ENCODE data around the gene STATH.
"Not testable (repeated sequence)": the region's sequence is repeated elsewhere in the genome, so short reads cannot be mapped to it uniquely, and the experiment has no call there.

The STATH gene, protein sequence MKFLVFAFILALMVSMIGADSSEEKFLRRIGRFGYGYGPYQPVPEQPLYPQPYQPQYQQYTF

DNA sequence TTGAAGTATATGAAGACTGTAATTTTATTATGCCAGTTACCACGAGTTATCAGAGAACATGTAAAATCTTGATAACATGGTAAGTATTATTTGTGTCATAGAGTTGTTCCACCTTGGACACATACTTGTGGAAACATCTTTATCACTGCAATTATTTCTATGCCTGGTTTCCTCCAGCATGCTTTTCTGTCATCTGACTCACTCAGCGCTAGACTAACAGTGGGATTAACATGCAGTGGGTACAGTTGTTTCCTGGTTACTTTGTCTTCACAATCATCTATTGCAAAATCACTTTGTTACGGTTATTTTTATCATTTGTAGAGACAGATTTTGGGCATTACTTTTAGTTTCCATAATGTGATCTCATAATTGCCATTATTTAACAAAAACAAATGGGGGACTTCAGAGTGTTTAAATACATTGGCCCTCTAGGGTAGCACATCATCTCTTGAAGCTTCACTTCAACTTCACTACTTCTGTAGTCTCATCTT, at the start of gene STATH:
STATH (plus strand) TSS at position 441 of the 491 bp plus-strand sequence. CDS start 2,472 bp downstream, outside the sequence.
- DNase-seq, result no peak

GRCh38 chr4:69951602-69952001, 44.2 kb upstream of the STATH start:
- no peak for DNase-seq

DNA sequence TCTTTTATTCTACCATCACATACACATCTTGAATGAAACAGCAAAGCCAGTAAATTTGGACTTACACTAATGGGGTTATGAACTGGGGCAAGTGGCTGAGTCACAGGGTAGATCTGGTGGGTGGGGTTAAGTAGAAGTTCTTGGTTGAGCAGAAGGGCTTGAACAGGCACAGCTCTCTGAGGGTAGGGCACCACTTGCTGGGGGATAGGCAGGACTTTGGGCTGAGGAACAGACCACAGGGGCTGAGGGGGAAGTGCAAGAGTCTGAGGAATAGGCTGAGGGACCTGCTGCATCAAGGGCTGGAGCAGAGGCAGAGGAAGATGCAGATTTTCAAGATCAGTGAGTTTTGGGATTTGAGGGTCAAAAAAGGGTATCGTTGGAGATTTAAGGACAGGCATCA, 38.6 kb upstream of the STATH start:
- no peak for DNase-seq

DNA sequence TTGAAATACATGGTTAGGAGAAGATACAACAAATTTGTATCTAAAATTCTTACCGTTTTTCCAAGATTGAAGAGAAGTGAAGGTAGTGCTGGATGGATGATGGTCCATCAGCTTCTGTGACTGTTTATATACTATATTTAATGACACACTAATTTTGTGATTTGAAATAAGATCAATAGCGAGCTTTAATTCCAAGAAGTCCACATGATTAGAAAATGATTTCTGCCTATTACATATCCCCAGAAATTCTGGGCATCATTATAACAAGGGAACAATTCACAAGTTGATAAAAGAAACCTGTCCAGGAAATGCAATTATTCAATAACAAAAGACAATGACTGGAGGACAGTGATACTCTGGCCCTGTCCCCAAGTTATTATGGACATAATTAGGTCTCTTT, 30.1 kb upstream of the STATH start, which contains the start of gene CSN2:
CSN2 (minus strand) TSS at position 101 of the 400 bp plus-strand sequence. CDS start 4,733 bp downstream, outside the sequence.
- no peak for DNase-seq

DNA sequence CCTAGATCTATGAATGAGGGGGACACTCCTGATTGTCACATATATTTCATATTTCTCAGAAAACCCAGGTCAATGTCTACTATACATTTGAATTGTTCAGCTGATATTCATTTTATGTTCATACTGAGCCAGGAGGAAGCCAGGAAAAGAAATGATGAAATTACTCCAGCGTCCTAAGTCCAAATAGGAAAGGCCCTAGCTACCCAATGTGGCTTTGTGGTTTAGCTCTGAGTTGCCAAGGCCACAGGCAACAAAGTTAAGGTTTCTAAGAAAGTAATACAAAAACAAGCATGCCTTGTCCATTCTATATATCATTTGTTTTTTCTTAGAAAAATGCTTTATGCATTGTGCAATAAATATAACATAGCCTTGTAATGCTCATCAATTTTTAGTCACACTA, 25.7 kb upstream of the STATH start:
- DNase-seq, result no peak

DNA sequence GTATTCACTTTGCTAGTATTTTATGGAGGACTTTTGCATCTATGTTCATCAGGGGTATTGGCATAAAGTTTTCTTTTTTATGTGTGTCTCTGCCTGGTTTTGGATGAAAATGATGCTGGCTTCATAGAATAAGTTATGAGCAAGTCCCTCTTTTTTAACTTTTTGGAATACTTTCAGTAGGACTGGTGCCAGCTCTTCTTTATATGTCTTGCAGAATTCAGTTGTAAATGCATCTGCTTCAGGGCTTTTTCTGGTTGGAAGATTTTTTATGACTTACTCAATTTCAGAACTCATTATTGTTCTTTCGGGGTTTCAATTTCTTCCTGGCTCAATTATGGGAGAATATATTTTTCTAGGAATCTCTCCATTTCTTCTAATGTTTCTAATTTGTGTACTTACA, 21.1 kb upstream of the STATH start:
- DNase-seq, result no peak

DNA sequence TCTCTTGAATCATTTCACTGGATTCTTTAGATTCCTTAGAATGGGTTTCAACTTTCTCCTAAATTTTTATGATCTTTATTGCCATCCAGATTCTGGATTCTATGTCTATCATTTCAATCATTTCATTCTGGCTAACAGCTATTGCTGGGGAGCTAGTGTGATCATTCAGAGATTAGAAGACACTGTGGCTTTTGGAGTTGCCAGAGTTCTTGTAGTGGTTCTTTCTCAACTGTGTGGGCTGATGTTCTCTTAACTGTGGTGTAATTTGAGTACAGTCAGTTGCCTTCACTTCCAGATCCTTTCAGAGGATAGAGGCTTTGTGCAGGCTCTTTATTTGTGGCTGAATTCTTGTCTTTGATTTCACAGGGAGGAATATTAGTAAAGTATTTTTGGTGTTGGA, 18.2 kb upstream of the STATH start:
- DNase-seq, result no peak

DNA sequence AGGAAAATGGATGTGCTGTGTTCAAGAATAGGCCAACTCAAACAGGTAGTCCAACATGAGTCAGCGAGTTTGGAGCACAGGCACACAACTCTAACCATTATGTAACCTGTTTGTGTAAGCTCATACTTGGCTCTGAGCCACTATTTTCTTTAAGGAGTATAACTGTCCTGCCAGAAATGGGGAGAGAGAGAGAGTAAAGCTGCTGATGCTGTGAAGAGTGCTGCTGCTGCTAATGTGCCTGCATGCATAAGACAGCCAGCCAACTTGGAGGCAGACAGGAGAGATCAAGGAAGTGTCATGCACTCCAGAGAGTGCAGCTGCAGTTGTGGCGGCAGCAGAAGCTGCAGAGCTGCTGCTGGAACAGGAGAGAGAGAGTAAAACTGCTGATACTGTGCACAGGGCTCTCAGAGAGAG, 11.7 kb upstream of the STATH start:
- DNase-seq, result no peak

DNA sequence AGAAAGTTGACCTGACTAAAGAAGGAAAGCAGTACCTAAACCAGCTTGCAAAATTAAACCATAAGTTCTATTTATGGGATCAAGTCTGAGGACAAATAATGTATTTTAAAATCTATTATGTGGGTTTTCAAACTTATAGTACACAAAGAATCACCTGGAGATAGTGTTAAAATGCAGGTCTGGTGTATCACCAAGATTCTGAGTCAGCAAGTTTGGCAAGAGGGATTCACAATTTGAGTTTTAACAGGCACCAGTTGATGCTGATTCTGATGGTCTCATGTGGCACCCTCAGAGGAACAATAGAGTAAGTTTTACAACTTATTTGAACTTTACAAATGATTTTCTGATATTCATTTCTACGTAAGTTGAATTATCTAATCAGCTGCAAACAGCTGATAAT, 9.1 kb upstream of the STATH start:
- no peak for DNase-seq

GRCh38 chr4:69991016-69991415, 4.8 kb upstream of the STATH start:
- no peak for DNase-seq

DNA sequence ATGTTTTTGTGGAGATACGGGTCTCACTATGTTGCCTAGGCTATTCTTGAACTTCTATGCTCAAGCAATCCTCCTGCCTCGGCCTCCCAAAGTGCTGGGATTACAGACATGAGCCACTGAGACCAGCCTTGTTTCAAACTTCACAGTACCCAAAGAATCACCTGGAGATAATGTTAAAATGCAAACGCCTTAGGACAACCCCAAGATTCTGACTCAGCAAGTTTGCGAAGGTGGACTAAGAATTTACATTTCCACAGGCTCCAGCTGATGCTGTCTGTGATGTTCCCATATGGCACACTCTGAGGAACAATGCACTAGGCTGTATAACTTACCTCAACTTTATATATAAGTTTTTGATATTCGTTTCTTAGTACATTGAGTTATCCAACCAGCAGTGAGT, 984 bp upstream of the STATH start:
- DNase-seq, result no peak

GRCh38 chr4:69999420-69999819, 3.7 kb downstream of the STATH start:
- DNase-seq, result no peak

DNA sequence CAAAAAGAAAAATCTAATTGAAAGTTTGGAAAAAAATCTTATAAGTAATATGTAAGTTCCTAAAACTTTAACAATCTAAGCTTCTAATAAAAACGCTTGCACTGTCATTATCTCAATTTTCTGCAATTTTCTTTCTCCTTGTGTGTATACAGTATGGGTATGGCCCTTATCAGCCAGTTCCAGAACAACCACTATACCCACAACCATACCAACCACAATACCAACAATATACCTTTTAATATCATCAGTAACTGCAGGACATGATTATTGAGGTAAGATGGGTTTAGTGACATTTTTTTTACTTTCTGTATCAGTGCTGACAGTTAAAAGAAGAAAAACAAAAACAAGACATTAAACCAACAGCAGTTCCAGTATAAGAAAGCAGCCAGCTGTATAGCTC, 4.9 kb downstream of the STATH start:
- DNase-seq, result no peak

GRCh38 chr4:70002507-70002906, 6.7 kb downstream of the STATH start:
- no peak for DNase-seq

- no peak for DNase-seq
Measured at GRCh38 chr4:70008771-70009170, 13.0 kb downstream of the STATH start.

- not testable (repeated sequence) for DNase-seq
Measured at GRCh38 chr4:70019006-70019405, 23.2 kb downstream of the STATH start.

GRCh38 chr4:70023218-70023617, 27.5 kb downstream of the STATH start:
- DNase-seq, result no peak

GRCh38 chr4:70027011-70027410, 31.2 kb downstream of the STATH start:
- no peak for DNase-seq

GRCh38 chr4:70028159-70028558, 32.4 kb downstream of the STATH start, which contains the start of gene HTN3:
HTN3 (plus strand) TSS chr4:70028459; CDS start chr4:70030741, 2,282 bp downstream.
- not testable (repeated sequence) for DNase-seq

DNA sequence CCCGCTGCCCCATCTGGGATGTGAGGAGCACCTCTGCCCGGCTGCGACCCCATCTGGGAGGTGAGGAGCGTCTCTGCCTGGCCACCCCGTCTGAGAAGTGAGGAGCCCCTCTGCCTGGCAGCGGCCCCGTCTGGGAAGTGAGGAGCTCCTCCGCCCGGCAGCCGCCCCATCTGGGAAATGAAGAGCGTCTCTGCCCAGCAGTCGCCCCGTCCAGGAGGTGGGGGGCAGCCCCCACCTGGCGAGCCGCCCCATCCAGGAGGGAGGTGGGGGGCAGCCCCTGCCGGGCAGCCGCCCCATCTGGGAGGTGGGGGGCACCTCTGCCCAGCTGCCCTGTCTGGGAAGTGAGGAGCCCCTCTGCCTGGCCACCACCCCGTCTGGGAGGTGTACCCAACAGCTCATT, 41.8 kb downstream of the STATH start:
- DNase-seq, result not testable (repeated sequence)

DNA sequence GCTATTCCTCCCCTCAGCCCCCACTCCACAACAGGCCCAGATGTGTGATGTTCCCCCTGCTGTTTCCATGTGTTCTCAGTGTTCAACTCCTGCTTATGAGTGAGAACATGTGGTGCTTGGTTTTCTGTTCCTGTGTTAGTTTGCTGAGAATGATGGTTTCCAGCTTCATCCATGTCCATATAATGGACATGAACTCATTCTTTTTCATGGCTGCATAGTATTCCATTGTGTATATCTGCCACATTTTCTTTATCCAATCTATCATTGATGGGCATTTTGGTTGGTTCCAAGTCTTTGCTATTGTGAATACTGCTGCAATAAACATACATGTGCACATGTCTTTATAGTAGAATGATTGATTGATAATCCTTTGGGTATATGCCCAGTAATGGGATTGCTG, 44.2 kb downstream of the STATH start:
- not testable (repeated sequence) for DNase-seq

GRCh38 chr4:70041652-70042286, 46.0 kb downstream of the STATH start:
- DNase-seq, result no peak

GRCh38 chr4:70050138-70050537, 54.4 kb downstream of the STATH start, which contains the start of gene HTN1:
HTN1 (plus strand) TSS chr4:70050438; CDS start chr4:70053077, 2,639 bp downstream.
- not testable (repeated sequence) for DNase-seq
